Measurements from ENCODE around the gene ROR1.

Gene ROR1

GRCh38 chr1:64061430-64062104 lies 287.8 kb downstream of the ROR1 start:
- no peak for TF ChIP-seq CTCF (IDR thresholded peaks at IDR 0.05; ENCODE audit: low read length)
- TF ChIP-seq EZH2phosphoT487 (IDR thresholded peaks at IDR 0.05; ENCODE audit: low read length), result no peak
- TF ChIP-seq EZH2 (optimal IDR thresholded peaks at IDR 0.05; ENCODE audit: low read depth, low read length), result no peak
- H2AFZ ChIP-seq (ENCODE audit: low read length), result no peak overlapping the region
- H3K9me2 ChIP-seq (replicated peaks; ENCODE audit: insufficient read depth, low read length), result no peaks in the 10 kb centered on the region
- H3K4me1 ChIP-seq (ENCODE audit: low read length), result no peaks in the 10 kb centered on the region
- H3K79me2 ChIP-seq (ENCODE audit: low read length), result no peaks in the 10 kb centered on the region
- no peak overlapping the region for H3K27ac ChIP-seq (ENCODE audit: low read length)
- no peaks in the 10 kb centered on the region for H3K27me3 ChIP-seq (replicated peaks; ENCODE audit: insufficient read depth, low read length)
- H3K4me2 ChIP-seq (ENCODE audit: low read depth, low read length), result no peak overlapping the region
- H3K9me3 ChIP-seq (replicated peaks; ENCODE audit: insufficient read depth, low read length), result no peaks in the 10 kb centered on the region
- no peak overlapping the region for H3K9ac ChIP-seq (ENCODE audit: low read length)
- H3K4me3 ChIP-seq (ENCODE audit: low read length), result no peak overlapping the region
- H3K36me3 ChIP-seq (replicated peaks; ENCODE audit: insufficient read depth, low read length), result no peaks in the 10 kb centered on the region
- no peaks in the 10 kb centered on the region for H3F3A ChIP-seq (ENCODE audit: insufficient read depth, low read length)
- no peaks in the 10 kb centered on the region for H4K20me1 ChIP-seq (ENCODE audit: insufficient read depth, low read length)
- DNase-seq, result no peak

GRCh38 chr1:64062529-64062928 lies 288.7 kb downstream of the ROR1 start:
- Histone ChIP-seq H3K4me1 (ENCODE audit: low read length) (no peaks in the 10 kb centered on the region), H3K9ac (ENCODE audit: low read length) (no peak overlapping the region), H3F3A (ENCODE audit: insufficient read depth, low read length) (no peaks in the 10 kb centered on the region), H3K27me3 (replicated peaks; ENCODE audit: insufficient read depth, low read length) (no peaks in the 10 kb centered on the region), H3K36me3 (replicated peaks; ENCODE audit: insufficient read depth, low read length) (no peaks in the 10 kb centered on the region), H3K9me2 (replicated peaks; ENCODE audit: insufficient read depth, low read length) (no peaks in the 10 kb centered on the region), H3K27ac (ENCODE audit: low read length) (no peak overlapping the region), H3K9me3 (replicated peaks; ENCODE audit: insufficient read depth, low read length) (no peaks in the 10 kb centered on the region), H4K20me1 (ENCODE audit: insufficient read depth, low read length) (no peaks in the 10 kb centered on the region), H3K4me2 (ENCODE audit: low read depth, low read length) (no peak overlapping the region), H2AFZ (ENCODE audit: low read length) (no peak overlapping the region), H3K79me2 (ENCODE audit: low read length) (no peaks in the 10 kb centered on the region), H3K4me3 (ENCODE audit: low read length) (no peak overlapping the region)
- DNase-seq, result no peak
- TF ChIP-seq CTCF (IDR thresholded peaks at IDR 0.05; ENCODE audit: low read length), result no peak
- TF ChIP-seq EZH2 (optimal IDR thresholded peaks at IDR 0.05; ENCODE audit: low read depth, low read length), result no peak
- no peak for TF ChIP-seq EZH2phosphoT487 (IDR thresholded peaks at IDR 0.05; ENCODE audit: low read length)

DNA sequence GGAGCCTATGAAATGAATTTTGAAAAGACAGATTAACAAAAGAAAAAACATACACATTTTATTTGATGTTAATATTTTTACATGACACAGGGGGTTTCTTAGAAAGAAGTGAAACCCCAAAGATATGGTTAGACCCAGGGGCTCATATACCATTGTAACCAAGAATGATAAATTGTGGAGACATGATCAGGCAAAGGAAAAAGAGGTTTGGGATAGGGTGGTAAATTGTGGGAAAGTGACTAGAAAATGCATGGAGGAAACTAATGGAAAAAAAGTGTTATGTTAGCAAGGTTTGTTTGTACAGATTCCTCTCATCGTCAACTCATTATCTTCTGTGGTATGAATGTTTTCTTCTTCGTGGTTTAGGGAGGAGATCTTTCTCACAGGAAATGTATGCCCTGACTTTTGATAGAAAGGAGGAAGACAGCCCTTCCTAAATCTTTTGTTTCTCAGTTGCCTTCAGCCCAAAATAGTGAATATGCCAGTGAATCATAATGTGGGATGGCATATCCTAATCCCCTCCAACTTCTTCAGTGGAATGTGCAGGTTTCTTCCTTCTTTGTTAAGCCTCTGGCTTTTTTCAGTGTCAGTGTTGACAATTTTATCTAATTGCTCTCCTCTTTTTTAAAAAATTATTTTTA lies 289.2 kb downstream of the ROR1 start:
- Histone ChIP-seq H3K9me3 (replicated peaks; ENCODE audit: insufficient read depth, low read length) (no peaks in the 10 kb centered on the region), H2AFZ (ENCODE audit: low read length) (no peak overlapping the region), H3K27me3 (replicated peaks; ENCODE audit: insufficient read depth, low read length) (no peaks in the 10 kb centered on the region), H3F3A (ENCODE audit: insufficient read depth, low read length) (no peaks in the 10 kb centered on the region), H3K9me2 (replicated peaks; ENCODE audit: insufficient read depth, low read length) (no peaks in the 10 kb centered on the region), H3K4me3 (ENCODE audit: low read length) (no peak overlapping the region), H3K4me1 (ENCODE audit: low read length) (no peaks in the 10 kb centered on the region), H3K27ac (ENCODE audit: low read length) (no peak overlapping the region), H3K4me2 (ENCODE audit: low read depth, low read length) (no peak overlapping the region), H3K9ac (ENCODE audit: low read length) (no peak overlapping the region), H3K79me2 (ENCODE audit: low read length) (no peaks in the 10 kb centered on the region), H4K20me1 (ENCODE audit: insufficient read depth, low read length) (no peaks in the 10 kb centered on the region), H3K36me3 (replicated peaks; ENCODE audit: insufficient read depth, low read length) (no peaks in the 10 kb centered on the region)
- TF ChIP-seq CTCF (IDR thresholded peaks at IDR 0.05; ENCODE audit: low read length) (no peak), EZH2phosphoT487 (IDR thresholded peaks at IDR 0.05; ENCODE audit: low read length) (no peak), EZH2 (optimal IDR thresholded peaks at IDR 0.05; ENCODE audit: low read depth, low read length) (no peak)
- no peak for DNase-seq
